Ishikawa (cell line): ENCODE data around the gene SLC22A24.

Experiments
- CEBPB ChIP-seq: IDR thresholded peaks from 2 replicates; pipeline ENCODE4 v1.6.1; 2012
- CREB1 ChIP-seq: IDR thresholded peaks from 2 replicates; pipeline ENCODE4 v1.6.1; 2012; ENCODE audit warnings: low read depth
- EGR1 ChIP-seq: IDR thresholded peaks from 2 replicates; pipeline ENCODE4 v1.6.1; 2012
- EP300 ChIP-seq: IDR thresholded peaks from 2 replicates; pipeline ENCODE4 v1.6.1; 2012; ENCODE audit warnings: borderline replicate concordance
- FOXM1 ChIP-seq: IDR thresholded peaks from 2 replicates; pipeline ENCODE4 v1.6.1; 2012; ENCODE audit warnings: low read depth, borderline replicate concordance
- MAX ChIP-seq: IDR thresholded peaks from 2 replicates; pipeline ENCODE4 v1.6.1; 2012
- NFIC ChIP-seq: IDR thresholded peaks from 2 replicates; pipeline ENCODE4 v1.6.1; 2012
- RAD21 ChIP-seq: IDR thresholded peaks from 2 replicates; pipeline ENCODE4 v1.6.1; 2012; ENCODE audit warnings: low read depth
- TAF1 ChIP-seq: IDR thresholded peaks from 2 replicates; pipeline ENCODE4 v1.6.1; 2012; ENCODE audit warnings: low read depth, mild to moderate bottlenecking
- TCF12 ChIP-seq: IDR thresholded peaks from 2 replicates; pipeline ENCODE4 v1.6.1; 2012; ENCODE audit warnings: low read depth
- TEAD4 ChIP-seq: IDR thresholded peaks from 2 replicates; pipeline ENCODE4 v1.6.1; 2012
- USF1 ChIP-seq: IDR thresholded peaks from 2 replicates; pipeline ENCODE4 v1.6.1; 2012
- YY1 ChIP-seq: IDR thresholded peaks from 2 replicates; pipeline ENCODE4 v1.6.1; 2012; ENCODE audit warnings: low read depth
- ZBTB7A ChIP-seq: IDR thresholded peaks from 2 replicates; pipeline ENCODE4 v1.6.1; 2012; ENCODE audit warnings: low read depth
- TF ChIP-seq, protein P1 (sequence below): IDR thresholded peaks from 2 replicates; pipeline ENCODE4 v1.6.1; 2012; ENCODE audit warnings: low read depth, mild to moderate bottlenecking

The SLC22A24 gene

DNA sequence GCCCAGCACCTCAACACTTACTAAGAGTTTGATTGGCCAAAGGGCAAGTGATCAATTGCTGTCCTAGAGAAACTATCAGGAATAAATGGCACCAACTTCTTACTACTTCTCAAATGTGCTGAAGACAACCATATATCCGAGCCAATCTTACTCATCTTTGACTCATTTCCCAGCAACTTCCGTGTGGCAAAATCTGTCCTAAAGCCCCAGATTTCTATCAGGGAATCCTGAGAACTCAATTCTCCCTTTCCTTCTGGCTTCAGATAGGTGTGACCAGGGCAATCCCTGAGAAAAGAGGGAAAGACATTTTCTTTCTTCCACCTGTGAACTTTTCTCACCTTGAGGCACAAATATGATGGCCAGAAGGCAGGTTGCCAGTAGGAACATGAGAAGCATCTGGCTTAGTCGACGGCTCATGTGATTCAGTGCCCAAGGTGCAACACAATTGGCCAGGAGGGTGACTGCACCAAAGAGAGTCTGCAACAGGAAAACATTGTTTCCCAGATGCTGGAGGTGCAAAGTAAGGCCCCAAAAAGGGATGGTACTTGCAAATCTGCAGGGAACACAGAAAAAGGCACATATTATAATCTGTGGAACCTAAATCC lies 21.8 kb upstream of the SLC22A24 start:
- TF ChIP-seq TAF1 = no peak
- no peak for TF ChIP-seq NFIC
- no peak for TF ChIP-seq MAX

DNA sequence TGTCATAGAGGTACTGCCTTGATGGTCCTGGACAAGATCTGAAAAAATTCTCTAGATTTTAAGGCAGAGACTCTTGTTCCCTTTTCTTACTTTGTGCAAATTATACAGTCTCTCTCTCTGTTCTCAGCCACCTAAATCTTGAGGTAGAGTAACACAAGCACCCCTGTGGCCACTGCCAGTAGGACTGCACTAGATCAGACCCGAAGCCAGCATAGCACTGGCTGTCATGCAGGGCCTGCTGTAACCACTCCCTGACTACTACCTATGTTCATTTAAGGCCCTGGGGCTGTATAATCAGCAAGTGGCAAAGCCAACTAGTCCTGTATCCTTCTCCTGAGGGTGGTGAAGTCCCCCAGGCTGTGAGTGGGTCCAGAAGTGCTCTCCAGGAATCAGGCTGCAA lies 11.8 kb upstream of the SLC22A24 start:
- no peak for TF ChIP-seq TCF12
- no peak for TF ChIP-seq EP300
- TF ChIP-seq MAX = no peak
- TF ChIP-seq NFIC = no peak
- TF ChIP-seq, protein P1, sequence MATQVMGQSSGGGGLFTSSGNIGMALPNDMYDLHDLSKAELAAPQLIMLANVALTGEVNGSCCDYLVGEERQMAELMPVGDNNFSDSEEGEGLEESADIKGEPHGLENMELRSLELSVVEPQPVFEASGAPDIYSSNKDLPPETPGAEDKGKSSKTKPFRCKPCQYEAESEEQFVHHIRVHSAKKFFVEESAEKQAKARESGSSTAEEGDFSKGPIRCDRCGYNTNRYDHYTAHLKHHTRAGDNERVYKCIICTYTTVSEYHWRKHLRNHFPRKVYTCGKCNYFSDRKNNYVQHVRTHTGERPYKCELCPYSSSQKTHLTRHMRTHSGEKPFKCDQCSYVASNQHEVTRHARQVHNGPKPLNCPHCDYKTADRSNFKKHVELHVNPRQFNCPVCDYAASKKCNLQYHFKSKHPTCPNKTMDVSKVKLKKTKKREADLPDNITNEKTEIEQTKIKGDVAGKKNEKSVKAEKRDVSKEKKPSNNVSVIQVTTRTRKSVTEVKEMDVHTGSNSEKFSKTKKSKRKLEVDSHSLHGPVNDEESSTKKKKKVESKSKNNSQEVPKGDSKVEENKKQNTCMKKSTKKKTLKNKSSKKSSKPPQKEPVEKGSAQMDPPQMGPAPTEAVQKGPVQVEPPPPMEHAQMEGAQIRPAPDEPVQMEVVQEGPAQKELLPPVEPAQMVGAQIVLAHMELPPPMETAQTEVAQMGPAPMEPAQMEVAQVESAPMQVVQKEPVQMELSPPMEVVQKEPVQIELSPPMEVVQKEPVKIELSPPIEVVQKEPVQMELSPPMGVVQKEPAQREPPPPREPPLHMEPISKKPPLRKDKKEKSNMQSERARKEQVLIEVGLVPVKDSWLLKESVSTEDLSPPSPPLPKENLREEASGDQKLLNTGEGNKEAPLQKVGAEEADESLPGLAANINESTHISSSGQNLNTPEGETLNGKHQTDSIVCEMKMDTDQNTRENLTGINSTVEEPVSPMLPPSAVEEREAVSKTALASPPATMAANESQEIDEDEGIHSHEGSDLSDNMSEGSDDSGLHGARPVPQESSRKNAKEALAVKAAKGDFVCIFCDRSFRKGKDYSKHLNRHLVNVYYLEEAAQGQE = no peak
- TF ChIP-seq YY1 = no peak
- no peak for TF ChIP-seq RAD21
- TF ChIP-seq USF1 = no peak
- TF ChIP-seq TAF1 = no peak
- no peak for TF ChIP-seq CEBPB
- no peak for TF ChIP-seq EGR1
- no peak for TF ChIP-seq FOXM1
- TF ChIP-seq TEAD4 = no peak
- no peak for TF ChIP-seq ZBTB7A
- no peak for TF ChIP-seq CREB1

- no peak for TF ChIP-seq TEAD4
- TF ChIP-seq CEBPB = no peak
- TF ChIP-seq NFIC = no peak
- TF ChIP-seq TAF1 = no peak
- TF ChIP-seq YY1 = no peak
- TF ChIP-seq USF1 = no peak
- no peak for TF ChIP-seq TCF12
Measured at GRCh38 chr11:63146581-63146980, 2.6 kb upstream of the SLC22A24 start.

DNA sequence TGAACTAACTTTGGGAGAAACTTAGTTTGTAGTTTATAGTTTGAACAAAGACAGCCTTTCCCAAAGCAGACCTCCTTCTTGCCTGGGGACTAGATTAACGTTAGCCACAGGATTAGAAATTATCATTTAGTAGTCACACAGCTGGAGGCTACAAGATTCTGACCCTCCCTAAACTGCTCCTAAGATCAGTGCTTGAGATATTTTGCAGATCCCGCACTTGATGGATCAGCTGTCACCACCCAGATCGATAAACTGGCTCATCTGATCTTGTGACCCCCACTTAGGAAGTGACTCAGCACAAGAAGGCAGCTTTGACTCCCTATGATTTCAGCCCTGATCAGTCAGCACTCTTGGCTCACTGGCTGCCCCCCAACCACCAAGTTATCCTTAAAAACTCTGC lies 1.6 kb downstream of the SLC22A24 start:
- TF ChIP-seq CREB1 = no peak
- TF ChIP-seq ZBTB7A = no peak
- no peak for TF ChIP-seq CEBPB
- no peak for TF ChIP-seq NFIC
- TF ChIP-seq YY1 = no peak
- no peak for TF ChIP-seq MAX

DNA sequence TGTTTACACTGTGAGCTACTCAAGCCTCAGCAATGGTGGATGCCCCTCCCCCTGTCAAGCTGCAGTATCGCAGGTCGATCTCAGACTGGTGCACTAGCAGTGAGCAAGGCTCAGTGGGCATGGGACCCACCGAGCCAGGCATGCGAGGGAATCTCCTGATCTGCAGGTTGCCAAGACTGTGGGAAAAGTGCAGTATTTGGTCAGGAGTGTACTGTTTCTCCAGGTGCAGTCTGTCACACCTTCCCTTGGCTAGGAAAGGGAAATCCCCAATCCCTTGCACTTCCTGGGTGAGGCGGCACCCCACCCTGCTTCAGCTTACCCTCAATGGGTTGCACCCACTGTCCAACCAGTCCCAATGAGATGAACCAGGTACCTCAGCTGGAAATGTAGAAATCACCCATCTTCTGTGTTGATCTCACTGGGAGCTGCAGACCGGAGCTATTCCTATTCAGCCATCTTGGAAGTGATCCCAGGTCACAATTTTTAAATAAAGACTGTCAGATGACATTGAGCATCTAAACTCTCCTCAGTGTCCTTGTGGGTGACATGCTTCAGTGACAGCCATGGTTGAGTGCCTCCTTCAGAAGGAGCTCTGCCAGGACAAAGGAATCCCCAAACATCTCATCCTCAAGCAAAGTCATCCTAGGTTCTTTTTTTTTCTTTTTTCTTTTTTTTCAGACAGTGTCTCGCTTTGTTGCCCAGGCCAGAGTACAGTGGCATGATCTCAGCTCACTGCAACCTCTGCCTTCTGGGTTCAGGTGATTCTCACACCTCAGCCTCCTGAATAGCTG lies 10.8 kb downstream of the SLC22A24 start:
- TF ChIP-seq MAX (no peak), TEAD4 (no peak), TCF12 (no peak), TAF1 (no peak), RAD21 (no peak), ZBTB7A (no peak)
- TF ChIP-seq, protein P1 = no peak

- TF ChIP-seq YY1 = no peak
- no peak for TF ChIP-seq TEAD4
- no peak for TF ChIP-seq ZBTB7A
- TF ChIP-seq MAX = no peak
- TF ChIP-seq EP300 = no peak
Measured at GRCh38 chr11:63099555-63099954, 44.5 kb downstream of the SLC22A24 start.
